GM19397 (cell line): ENCODE results near the gene KCNE3.

Experiments
- ATAC-seq: cut with Tn5 transposase; IDR thresholded peaks from one replicate; pipeline ENCODE4 v1.9.1; 2021; ENCODE audit warnings: mild to moderate bottlenecking, moderate library complexity; ENCODE audit not compliant: unreplicated experiment

KCNE3 gene, protein sequence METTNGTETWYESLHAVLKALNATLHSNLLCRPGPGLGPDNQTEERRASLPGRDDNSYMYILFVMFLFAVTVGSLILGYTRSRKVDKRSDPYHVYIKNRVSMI

DNA sequence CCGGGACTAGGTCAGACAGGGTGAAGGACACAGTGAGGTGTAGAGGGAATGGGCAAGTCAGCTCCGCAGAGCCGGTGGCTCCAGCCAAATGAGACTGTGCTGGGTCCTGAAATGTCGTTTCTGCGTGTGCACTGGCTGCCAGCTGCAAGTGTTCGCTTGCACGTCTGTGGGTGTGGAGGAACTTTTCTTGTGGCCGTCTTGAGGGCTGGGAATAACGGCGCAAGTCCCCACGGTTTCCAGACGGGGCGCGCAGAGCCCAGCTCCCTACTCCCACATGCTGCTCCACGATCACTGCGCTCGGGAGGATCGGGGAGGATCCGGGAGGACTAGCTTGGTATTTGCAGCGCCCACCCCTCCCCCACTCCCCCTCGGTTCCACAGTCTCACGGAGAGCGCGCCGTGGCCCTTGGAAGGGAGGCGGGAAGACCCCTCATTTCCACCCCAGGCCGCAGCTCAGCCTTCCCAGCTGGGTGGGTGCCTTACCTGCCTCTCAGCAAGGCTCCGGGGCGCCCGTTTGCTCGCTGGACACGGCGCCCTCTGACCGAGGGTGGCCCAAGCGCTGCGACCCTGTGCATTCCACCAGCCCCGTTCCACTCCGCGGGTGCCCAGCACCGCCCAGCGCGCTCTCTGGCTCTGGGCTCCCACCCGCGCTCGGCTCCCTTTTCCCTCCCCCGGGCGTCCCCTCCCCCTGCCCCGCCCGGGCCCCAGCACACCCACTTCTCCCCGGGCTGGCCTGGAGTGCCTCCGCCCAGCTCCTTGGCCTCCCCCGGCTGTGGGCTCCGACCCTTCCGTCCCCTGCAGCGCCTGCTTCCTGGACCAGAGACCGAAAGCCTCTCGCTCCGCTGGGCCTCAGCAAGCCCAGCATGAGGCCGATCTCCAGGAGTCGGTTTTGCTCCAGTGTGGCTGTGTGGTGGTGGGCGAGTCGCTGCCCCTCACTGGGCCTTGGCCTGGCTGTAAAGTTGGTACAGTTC lies at the start of gene KCNE3:
Gene KCNE3, minus strand, starts transcription at position 634 of the 970 bp plus-strand sequence. CDS start 9,986 bp downstream, outside the sequence.
- ATAC-seq: no peak

DNA sequence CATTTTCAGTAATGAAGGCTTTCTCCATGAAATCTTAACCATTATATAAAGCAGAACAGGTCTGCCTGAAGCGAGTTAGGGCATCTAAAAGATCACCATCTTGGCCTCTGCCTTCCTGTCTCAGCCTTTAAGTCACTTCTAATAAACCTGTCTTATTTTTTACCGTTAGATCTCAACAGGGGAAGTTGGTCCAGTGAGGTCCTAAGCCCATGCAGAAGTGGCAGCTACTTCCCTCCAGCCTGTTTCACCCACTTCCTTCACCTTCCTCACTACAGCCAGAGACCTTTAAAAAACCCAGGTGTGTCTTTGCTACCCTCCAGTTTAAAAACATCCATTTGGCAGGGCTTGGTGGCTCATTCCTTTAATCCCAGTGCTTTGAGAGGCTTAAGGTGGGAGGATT lies 40.2 kb upstream of the KCNE3 start:
- ATAC-seq: no peak

DNA sequence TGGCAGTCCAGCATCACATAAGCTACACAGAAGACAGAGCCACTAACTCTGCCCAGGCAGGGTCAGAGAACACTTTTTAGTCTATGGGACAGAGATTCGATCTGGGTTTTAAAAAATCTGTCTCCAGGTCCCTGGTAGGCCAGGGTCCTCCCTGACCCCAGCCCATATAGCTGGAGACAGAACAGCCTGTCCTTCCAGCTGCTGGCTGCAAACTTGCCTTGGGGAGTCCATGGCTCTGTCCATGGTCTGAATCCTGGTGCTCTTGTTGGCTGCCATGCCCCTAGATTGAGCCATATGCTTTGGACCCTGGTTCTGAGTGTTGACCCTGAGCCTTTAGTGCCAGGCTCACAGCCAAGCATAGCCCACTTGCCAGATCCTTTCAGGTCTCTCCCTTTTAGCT lies 39.5 kb upstream of the KCNE3 start:
- ATAC-seq: no peak

DNA sequence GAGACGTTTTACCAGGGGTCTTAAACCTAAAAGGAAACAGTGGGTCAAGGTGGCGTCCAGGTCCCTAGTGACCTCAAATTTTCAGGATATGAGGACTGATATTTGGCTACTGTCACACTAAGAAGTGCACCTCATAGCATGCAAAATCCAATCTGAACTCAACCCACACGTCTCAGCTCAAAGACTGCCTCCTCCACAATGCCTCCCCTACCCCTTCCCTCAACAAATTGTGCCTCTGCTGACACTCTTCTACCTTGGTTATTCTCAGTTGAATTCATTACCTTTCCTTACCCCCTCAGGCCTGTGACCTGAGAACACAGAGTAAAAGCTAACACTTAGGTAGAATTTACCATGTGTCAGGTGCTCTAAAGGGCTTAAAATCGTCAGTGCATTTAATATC lies 38.6 kb upstream of the KCNE3 start:
- ATAC-seq: no peak

DNA sequence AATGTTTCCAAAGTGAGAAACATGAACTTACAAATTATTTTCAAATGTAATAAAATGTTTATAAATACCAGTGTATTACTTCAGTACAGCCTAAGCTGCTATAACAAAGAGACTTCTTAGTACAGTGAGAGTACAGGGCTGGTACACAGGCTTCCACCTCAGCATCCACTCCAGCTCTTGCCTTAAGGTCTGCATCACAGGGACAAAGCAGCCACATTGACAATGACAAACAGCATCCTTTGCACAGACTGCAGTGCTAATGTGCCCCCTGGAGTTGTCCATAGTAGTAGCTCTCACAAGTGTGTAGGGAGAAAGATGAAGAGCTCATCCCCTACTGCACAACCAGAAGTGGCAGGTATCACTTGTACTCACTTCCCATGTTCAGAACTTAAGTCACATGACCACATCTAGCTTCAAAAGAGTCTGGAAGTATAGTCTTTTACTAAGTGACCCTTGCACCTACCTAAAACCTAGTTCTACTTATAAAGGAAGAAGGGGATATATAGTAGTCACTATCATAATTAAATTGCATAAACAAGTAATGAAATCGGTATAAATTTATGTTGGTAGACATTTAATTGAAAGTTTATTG lies 36.8 kb upstream of the KCNE3 start:
- no peak for ATAC-seq

DNA sequence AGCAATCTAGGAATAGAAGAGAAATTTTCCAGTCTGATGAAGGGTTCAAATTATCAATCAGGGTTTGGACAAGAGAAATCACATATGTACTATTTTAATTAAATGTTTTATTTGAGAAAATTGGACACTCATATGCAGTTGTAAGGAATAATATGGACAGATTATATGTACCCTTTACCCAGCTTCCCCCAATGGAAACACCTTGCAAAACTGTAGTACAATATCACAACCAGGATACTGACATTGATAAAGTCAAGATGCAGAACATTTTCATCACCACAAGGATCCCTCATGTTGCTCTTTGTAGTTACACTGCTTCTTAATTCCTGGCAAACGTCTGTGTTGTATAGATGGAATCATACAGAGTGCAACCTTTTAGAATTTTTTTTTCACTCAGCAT lies 27.6 kb upstream of the KCNE3 start:
- ATAC-seq: no peak

DNA sequence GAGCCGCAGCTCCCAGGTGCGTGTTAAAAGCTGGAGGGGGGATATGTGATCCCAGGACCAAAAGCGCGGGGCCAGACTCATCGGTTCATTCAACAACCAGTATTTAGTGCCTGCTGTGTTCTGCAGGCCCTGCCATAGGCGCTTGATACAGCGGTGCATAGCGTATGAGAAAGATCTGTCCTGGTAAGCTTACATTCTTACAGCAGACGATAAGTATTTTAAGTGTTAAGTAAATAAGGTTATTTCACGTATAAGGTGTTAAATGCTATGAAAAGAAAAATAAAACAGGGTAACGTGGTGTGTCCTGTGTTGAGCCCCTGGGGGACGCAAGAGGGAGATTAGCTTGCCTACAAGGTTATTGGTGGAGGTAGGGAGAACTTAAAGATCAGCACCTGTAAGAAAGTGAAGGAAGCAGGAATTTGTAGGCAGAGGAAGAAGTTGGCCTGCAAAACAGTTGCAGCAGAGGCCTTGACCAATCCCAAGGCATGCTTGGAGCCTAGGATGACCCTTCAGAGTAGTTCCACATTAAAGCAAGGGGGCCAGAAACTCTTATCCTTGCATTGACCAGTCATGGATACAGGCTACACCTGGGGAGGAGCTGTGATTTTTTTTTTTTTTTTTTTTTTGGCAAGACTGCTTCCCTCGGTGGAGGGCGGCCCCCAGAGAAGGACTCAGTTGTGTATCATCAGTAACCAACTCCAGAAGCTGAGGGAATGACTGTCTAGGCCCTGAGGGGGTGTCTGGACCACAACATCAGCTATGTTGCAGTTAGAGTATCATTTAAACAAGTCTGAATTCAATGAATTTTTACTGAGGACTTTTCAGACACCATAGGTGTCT lies 26.7 kb upstream of the KCNE3 start:
- no peak for ATAC-seq

DNA sequence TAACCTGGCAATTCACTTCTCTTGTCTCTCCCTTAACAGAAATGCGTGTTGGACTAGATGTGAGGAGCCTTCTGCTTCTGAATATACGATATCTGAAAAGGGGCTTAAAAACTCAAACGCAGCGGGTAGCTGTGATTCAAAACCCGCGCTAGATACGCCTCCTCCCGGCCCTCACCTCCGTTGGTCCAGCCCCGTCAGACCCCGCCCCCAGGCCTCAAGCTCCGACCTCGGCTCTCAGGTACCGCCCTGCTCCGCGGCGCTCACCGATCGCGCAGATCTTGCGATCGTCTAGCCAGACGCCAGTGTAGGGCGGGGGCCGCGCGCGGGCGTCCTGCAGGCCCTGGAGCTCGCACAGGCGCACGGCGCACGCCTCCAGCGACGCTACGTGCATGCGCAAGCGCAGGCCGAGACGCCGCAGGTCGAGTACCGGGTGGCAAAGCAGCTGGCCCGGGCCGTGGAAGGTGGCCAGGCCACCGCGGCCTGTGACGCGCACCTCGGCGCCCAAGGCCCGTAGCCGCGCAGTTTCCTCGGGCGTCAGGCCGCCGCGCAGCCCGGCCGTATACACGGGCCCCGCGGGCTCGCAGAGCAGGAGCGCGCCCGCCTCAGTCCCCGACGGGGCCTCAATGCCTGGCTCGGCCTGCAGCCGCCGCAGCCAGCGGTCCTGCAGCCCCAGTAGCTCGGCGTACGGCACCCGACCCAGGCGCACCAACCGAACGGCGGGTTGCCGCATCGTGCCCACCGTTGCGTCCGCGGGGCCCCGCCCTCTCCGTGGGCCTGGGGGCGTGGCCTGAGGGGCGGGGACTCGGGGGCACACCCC lies 25.8 kb upstream of the KCNE3 start, which contains the start of gene LIPT2:
Gene LIPT2, minus strand, starts transcription at position 751 of the 817 bp plus-strand sequence. Its CDS starts 21 bp downstream, at position 730.
- ATAC-seq: peak; percentile 96

DNA sequence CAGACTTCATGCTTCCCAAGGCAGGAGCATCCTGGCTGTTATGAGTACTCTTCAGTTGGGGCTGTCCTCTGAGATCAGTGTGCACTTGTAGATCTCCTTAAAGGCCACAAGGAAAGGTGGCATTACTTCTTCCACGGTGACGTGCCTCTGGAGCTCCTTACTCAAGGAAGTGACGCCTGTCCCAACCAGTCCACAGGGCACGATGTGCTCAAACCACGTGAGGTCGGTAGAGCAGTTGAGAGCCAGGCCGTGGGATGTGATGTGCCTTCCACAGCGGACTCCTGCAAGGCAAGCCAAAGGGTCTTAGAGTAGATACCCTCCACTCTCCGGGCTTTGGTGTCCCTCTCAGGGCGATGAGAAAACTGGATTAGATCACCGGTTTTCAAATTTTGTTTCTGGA lies 24.7 kb upstream of the KCNE3 start:
- ATAC-seq: no peak

DNA sequence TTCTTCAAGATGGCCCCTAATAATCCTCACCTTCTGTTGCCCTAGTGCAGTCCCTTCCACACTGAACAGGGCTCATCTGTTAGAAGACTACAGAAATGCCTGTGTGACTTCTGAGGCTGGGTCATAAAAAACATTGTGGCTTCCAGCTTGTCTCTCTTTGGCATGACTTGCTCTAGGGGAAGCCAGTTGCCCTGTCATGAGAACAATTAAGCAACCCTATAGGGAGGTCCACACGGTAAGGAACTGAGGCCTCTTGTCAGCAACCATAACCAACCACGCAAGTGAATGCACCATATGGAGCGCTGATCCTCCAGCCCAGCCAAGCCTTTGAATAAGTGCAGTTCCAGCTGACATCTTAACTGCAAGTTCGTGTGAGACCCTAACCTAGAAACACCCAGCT lies 23.6 kb upstream of the KCNE3 start:
- ATAC-seq: no peak

DNA sequence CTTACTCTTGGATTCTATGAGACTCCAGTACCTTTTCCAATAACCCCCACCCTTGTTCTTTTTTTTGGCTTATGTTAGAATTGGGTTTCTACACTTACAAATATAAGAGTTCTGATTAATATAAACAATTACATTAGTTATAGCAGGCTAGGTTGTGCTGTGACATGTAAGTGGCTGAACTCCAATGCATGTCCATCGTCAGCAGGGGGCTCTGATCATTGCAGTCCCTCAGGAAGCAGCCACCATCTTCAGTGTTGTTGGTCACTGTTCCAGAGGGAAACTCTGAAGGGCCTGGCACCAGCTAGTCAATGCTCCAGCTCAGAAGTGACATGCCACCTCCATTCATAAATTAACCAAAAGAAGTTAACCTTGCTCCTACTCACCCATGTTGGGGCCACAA lies 20.5 kb upstream of the KCNE3 start:
- no peak for ATAC-seq

DNA sequence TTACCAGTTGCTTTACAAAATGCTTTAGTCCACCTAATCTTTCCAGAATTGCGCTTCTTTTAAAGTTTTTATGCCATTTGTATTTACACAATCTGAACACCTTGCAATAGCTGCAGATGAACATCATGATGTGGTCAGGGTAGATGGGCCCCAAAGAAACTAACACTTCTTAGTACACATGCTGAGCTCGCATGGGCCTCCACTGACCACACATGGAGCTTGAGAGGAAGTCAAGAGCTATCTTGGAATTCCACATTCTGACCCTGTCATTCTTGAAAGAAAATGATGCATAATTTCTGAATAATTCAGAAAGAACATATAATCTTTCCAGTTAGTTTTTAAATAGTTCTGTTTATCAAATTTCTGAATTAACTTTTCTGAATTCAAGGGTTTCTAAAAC lies 18.5 kb upstream of the KCNE3 start:
- ATAC-seq: no peak

DNA sequence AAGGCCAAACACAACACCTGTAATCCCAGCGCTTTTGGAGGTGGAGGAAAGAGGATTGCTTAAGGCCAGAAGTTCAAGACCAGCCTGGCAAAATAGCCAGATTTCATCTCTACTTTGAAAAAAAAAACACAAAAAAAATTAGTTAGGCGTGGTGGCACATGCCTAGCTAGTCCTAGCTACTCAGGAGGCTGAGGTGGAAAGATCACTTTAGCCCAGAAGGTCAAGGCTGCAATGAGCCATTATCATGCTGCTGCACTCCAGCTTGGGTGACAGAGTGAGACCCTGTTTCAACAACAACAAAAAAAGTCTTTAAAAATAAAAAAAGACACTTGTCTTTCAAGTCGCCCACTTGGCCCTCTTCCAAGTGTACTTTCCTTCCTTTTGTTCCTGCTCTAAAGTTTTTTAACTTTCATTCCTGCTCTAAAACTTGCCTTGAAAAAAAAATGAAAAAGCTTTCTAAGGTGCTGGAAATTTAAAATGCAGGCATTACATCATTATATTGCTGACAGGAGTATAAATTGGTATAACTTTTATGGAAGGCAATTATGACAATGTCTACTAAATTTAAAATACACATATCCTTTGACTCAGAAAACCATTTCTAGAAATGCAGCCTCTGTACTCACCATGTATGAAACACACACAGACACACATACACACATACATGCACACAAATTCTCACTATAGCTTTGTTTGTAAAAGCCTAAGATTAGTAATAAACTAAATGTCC lies 13.5 kb upstream of the KCNE3 start:
- ATAC-seq: no peak

DNA sequence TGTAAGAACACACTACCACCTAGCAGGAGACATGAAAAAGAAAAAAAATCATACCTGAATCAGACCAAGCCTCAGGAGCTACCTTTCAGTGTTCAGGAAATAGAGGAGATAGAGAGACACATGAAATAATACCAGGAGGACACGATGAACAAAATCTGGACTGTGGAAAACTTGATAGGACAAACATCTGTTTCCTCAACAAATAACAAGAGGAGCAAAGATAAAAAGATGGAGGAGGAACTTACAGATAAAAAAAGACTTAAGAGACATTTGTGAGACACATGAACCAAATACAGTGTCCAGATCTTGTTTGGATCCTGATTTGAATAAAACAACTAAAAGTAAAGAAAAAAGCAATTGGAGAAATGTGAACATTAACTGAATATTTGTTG lies 12.4 kb upstream of the KCNE3 start:
- no peak for ATAC-seq

DNA sequence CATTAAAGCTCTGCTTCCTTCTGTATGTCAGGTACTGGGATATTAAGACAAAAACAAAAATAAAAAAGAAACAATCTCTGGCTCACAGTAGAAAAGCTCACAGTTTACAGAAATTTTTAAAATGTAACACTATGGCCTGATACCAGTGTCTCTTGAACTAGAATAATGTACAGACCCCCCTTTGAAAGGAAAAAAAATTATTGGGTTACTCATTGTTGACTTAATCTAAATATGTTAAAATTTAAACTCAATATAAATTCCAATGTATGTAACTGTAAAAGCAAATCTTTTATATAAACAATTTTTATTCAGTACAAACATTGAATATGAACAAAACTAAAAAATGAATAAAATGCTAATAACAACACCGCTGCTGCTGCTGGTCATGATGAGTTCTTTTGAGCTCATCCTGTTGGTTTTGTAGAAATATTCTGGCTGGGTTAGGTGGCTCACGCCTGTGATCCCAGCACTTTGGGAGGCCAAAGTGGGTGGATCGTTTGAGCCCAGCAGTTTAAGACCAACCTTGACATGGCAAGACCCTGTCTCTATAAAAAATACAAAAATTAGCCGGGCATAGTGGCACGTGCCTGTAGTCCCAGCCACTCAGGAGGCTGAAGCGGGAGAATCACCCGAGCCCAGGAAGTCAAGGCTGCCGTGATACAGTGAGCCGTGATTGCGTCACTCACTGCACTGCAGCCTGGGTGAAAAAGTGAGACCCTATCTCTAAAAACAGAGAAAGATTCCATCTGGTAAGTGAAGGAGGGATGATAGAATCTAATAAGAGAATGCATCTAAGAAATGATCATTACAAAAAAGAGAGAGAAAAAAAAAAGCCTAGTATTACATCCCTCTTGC lies 11.8 kb upstream of the KCNE3 start:
- no peak for ATAC-seq

DNA sequence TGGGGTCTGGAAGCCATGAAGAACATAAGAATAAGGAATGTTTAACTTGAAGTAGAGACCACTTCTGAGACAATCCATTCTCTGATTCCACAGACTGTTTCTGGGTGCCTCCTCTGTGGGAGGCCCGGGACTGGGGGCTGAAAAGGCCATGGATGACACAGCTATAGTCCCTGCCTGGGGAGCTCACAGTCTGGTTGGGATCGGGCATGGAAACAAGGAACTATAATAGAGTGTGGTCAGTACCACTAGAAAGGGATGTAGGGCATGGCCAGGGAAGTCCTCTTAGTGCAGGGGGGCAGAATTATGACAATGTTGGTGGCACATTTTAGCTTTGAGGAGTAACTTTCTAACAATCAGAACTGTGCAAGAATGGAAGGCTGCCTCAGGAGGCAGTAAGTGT lies 9.2 kb upstream of the KCNE3 start:
- ATAC-seq: no peak

DNA sequence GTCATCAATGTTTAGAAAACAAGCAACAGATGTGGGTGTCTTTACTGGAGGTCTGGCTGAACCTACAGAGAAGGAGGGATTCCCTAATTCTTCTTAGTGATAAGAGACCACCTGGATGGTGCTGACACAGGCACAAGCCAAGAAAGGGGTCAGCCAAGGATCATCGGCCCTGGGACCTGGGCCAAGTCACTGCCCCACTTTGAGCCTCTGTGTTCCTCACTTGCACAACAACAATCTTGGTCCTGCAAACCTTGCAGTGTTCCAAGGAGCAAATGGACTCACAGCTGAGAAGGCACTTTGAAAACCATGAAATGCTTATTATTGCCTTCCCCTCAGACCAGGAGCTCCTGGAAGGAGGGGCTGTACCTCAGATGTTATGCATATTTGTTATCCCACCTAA lies 7.0 kb upstream of the KCNE3 start:
- no peak for ATAC-seq

DNA sequence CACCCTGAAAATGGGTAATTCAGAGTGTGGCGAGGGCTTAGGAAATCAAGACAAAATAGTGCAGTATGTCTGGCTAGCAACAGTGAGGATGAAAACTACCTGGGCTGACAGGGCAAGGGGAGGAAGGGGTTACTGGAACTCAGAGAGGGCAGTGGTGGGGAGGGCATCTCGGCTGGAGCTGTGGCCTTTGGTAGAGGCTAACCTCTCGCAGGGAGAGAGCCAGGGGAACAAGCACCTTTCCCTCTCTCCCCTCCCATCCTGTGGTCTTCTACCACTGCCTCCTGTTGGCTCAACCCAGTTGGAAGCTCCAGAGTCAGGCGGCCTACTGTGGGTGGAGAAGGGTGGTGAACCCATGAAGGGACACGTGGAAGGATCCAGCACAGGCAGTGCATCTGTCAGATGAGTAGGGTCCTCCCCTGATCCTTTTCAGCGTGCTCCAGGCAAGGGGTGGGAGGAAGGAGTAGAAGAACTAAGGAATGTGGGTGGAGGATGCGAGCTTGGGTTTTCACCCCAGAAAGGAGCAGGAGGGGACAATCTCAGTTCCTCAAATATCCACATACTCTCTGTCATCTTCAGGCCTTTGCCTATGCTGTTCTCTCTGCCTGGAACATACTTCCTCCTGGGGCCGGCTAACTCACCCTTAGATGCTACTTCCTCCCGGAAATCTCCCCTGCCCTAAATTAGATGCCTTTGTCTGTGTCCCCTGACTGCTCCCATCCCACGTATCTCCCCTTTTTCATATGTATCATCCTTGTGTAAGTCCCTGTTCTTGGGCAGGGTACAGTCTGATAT lies 6.2 kb upstream of the KCNE3 start:
- ATAC-seq: no peak
